HG03045 (cell line): Measurements from ENCODE around the gene SOAT2.

ENCODE experiments used
- ATAC-seq: cut with Tn5 transposase; IDR thresholded peaks from one replicate; pipeline ENCODE4 v1.9.1; 2021; ENCODE audit warnings: mild to moderate bottlenecking, moderate library complexity; ENCODE audit not compliant: unreplicated experiment

Gene SOAT2

GRCh38 chr12:53064613-53065436 lies 38.5 kb upstream of the SOAT2 start:
- no peak for ATAC-seq

- no peak for ATAC-seq
Observed at GRCh38 chr12:53065470-53065869, 37.8 kb upstream of the SOAT2 start.

- ATAC-seq = no peak
Observed at GRCh38 chr12:53065975-53066931, 37.0 kb upstream of the SOAT2 start.

GRCh38 chr12:53067074-53067992 lies 36.0 kb upstream of the SOAT2 start:
- no peak for ATAC-seq

- ATAC-seq = no peak
Observed at GRCh38 chr12:53067993-53068770, 35.1 kb upstream of the SOAT2 start.

- ATAC-seq = no peak
Observed at GRCh38 chr12:53068811-53069585, 34.3 kb upstream of the SOAT2 start.

GRCh38 chr12:53069621-53070410 lies 33.5 kb upstream of the SOAT2 start:
- no peak for ATAC-seq

GRCh38 chr12:53070877-53071492 lies 32.3 kb upstream of the SOAT2 start:
- no peak for ATAC-seq

- ATAC-seq = no peak
Observed at GRCh38 chr12:53071591-53072551, 31.4 kb upstream of the SOAT2 start.

- no peak for ATAC-seq
Observed at GRCh38 chr12:53073881-53074280, 29.4 kb upstream of the SOAT2 start.

- no peak for ATAC-seq
Observed at GRCh38 chr12:53074283-53074998, 28.8 kb upstream of the SOAT2 start.

GRCh38 chr12:53074999-53075370 lies 28.3 kb upstream of the SOAT2 start:
- ATAC-seq = no peak

GRCh38 chr12:53076461-53076860 lies 26.8 kb upstream of the SOAT2 start:
- no peak for ATAC-seq

GRCh38 chr12:53077030-53077429 lies 26.3 kb upstream of the SOAT2 start:
- ATAC-seq = no peak

- ATAC-seq = peak; percentile 26
Observed at GRCh38 chr12:53078425-53079225, 24.7 kb upstream of the SOAT2 start.
